ENCODE measurements around the gene PRICKLE4.
"Not testable (repeated sequence)": the region's sequence is repeated elsewhere in the genome, so short reads cannot be mapped to it uniquely, and the experiment has no call there.

The PRICKLE4 gene

GRCh38 chr6:41744236-41744787 is 36.3 kb upstream of the PRICKLE4 start:
- no peak for DNase-seq (ENCODE audit: low read depth in 2 of 2)

- DNase-seq (ENCODE audit: low read depth in 2 of 2), result no peak
Observed at GRCh38 chr6:41746107-41746506, 34.5 kb upstream of the PRICKLE4 start.

- DNase-seq (ENCODE audit: low read depth in 2 of 2), result no peak
Observed at GRCh38 chr6:41747256-41748101, 33.1 kb upstream of the PRICKLE4 start, which contains the start of gene PGC. TSS of gene PGC (minus strand) at chr6:41747397. CDS start at chr6:41747334, 63 bp downstream.

- DNase-seq (ENCODE audit: low read depth in 2 of 2), result no peak
Observed at GRCh38 chr6:41748102-41748477, 32.5 kb upstream of the PRICKLE4 start.

DNA sequence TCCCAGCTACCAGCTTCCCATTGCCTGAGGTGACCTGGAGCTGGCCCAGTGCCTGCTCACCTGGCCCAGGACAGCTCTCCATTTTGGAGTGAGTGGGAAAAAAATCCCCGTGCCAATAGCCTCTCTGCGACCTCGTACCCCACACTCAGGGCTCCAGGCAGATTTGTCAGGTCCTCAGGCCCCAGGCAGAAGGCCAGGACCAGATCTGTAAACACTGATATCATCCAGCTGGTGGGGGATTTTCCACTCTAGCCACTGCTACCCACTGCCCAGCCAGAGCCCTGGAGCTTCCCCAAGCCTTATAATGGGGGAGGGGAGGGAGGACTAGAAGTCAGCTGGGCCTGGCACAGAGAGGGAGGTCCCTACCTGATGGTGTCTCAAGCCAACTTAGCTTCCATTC is 32.0 kb upstream of the PRICKLE4 start:
- no peak for DNase-seq (ENCODE audit: low read depth in 2 of 2)

- no peak for DNase-seq (ENCODE audit: low read depth in 2 of 2)
Observed at GRCh38 chr6:41750374-41750773, 30.2 kb upstream of the PRICKLE4 start.

DNA sequence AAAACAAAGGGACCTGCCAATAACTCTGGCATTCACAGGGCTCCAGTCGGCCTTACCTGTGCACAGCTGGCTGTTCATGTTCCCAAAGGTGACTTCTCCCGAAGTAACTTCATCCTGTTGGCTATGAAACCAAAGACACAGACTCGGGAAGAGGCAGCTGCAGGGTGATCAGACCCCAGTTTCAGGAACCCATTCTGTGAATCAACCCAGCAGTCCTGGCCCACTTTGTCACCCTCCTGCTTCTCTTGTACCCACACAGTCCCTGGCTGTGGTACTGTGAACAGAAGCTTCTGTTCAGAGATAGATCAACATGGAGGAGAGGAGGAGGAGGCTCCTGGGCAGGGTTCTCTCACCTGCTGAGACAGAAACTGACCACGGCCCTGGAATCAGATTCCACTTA is 24.7 kb upstream of the PRICKLE4 start:
- DNase-seq (ENCODE audit: low read depth in 2 of 2), result no peak

DNA sequence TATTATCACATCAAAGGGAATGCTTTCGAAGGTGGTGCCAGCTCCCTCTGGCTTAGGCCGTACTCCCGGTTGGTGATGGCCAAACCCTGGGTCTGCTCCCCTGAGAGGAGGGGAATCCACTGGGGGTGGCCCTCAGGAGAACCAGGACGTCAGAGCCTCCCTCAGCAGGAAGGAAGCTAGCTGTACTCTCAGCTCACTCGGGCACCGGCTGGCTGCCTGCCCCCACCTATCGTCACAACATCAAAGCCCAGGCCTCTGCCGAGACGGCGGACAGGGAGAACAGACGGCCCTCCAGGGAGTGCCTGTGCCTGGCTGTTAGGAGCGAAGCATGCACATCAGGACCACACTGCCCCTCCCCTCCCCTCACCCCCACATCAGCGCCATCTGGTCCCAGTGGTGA is 24.2 kb upstream of the PRICKLE4 start:
- no peak for DNase-seq (ENCODE audit: low read depth in 2 of 2)

- no peak for DNase-seq (ENCODE audit: low read depth in 2 of 2)
Observed at GRCh38 chr6:41757271-41757670, 23.3 kb upstream of the PRICKLE4 start.

DNA sequence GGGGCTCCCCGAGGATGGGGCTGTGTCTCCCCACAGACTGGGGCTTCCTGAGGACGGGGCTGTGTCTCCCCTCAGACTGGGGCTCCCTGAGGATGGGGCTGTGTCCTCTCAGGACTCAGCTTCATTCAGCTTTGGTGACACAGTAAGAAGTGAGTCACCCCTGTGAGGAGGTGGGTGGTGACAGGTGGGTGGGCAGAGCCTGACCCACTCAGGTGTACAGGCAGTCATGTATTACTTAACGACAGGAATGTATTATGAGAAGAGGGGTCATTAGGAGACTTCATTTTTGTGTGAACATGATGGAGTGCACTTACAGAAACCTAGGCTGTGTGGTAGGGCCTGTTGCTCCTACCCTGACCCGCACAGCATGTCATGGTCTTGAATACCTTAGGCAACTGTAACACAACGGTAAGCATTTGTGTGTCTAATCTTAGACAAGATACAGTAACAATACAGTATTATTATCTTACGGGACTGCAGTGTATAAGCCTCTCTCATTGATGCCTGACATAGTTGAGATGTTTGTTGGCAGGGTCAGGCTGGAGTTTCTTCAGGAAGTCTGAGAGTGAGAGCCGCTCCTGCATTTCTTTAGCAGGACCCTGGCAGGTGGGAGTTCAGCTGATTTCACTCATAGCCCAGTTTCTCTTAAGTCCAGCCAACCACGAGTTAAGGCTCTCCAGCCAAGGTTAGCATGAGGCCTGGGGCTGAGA is 22.5 kb upstream of the PRICKLE4 start:
- DNase-seq (ENCODE audit: low read depth in 2 of 2), result no peak

- no peak for DNase-seq (ENCODE audit: low read depth in 2 of 2)
Observed at GRCh38 chr6:41758641-41759035, 21.9 kb upstream of the PRICKLE4 start.

DNA sequence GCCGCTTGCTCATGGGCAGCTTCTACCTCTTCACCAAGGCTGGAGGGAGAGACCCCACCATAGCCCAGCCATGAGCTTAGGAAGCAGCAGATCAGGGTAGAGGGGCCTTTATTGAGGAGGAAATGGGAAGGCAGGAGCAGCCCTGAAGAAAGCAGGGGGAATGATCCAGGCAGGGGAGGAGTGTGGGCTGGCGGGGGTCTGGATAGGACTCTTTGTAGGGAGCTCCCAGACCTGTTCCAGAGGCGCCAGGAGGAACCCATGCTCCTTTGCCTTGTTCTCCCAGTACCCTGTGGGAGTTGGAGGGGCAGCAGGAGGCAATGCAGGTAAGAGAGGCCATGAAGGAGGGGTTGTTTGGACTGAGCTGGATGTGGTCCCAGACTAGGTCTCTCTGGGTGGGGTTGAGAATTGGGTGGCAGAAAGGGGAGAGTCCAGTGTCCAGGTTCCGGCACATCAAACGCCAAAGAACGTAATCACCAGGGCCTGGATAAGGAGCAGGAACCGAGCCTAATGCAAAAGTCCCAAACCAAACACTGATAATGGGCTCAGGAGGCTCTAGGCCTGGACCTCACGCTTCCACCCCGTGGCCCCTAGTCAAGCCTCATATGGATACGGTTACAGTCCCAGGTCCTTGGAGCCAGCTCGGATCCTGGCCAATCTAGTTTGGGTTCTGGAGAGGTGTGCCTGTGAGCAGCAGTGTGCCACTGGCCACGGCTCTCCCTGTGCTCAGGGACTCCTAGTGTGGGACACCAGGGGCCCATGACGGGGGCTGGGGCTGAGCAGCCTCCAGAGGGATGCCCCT is 21.3 kb upstream of the PRICKLE4 start:
- no peak for DNase-seq (ENCODE audit: low read depth in 2 of 2)

DNA sequence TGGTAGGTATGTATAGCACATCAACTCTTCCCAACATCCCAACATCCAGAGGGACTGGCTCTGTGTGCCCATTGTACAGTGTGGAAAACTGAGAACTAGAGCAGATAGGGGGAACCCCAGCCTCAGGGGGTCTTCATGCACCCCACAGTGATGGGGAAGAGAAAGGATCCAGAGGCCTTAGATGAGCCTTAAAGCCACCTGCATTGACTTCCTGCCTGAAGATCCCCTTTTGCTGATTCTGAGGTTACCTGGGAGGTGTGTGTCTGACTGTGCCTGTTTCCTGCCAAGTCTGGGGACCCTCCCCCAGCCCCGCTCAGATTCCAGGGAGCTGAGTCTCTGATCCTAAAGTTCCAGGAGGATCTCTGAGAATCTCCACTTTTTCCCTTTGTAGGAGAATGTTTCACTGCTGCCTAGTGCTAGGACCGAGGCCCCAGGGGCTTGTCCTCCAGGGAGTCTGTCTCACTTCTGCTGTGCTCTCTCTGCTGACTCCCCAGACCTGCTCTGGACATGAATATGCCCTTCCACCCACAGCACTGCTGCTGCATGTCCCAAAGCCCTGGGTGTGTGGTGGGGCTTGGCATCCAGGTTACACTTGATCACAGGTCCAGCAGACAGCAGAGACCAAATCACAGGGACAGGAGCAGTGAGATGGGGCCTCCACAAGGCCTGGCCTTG is 20.5 kb upstream of the PRICKLE4 start:
- no peak for DNase-seq (ENCODE audit: low read depth in 2 of 2)

GRCh38 chr6:41763470-41763869 is 17.1 kb upstream of the PRICKLE4 start:
- no peak for DNase-seq (ENCODE audit: low read depth in 2 of 2)

- not testable (repeated sequence) for DNase-seq (ENCODE audit: low read depth in 2 of 2)
Observed at GRCh38 chr6:41766043-41766664, 14.4 kb upstream of the PRICKLE4 start.

DNA sequence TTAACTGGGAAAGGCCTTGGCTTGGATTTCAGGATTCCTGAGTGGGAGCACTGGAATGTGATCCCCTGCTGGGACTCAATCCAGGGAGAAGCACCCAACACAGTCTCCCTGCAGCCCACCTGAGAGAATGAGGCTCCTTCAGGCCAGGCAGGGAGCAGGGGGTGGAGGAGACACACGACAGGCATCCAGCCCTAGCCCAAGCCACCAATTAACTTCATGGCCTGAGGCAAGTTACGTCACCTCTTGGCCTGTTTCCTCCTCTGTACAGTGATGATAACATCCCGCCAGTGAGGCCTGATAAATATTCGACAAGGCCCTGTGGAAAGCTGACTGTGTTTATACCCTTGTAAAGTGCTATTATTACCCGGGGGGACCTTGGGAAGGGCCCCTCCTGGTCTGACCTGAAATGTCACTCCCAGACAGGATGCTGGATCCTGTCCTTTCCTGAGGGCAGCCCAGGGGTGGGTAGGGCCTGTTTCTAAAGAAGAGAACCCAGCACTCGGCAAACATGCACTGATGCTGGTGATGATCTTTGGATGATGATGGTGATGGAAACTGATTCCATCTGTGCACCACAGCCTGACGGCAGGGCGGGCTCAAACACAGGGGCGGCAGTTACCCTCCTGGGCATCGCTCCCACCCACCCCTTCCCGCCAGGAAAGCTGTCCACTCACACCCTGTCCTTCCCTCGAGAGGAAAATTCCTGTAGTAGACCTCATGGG is 13.3 kb upstream of the PRICKLE4 start:
- no peak for DNase-seq (ENCODE audit: low read depth in 2 of 2)

GRCh38 chr6:41768545-41769308 is 11.9 kb upstream of the PRICKLE4 start:
- DNase-seq (ENCODE audit: low read depth in 2 of 2), result no peak

DNA sequence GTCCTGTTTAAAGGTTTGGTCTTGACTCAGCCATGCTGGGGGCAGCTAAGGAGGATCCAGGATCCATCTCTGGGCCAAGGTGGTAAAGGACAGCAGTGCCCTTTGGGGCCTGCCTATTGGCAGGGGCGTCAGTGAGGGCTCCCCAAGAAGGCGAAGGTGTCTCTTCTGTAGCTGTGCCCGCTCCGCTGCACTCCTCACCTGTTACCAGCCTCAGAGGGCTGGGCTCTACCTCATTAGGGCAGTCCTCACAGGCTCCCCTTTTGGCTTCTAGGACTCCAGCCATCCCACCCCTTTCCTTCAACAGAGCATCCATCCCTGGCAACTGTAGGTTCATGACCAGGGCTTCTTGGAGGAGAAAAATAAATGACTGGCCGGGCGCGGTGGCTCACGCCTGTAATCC is 11.2 kb upstream of the PRICKLE4 start:
- no peak for DNase-seq (ENCODE audit: low read depth in 2 of 2)

DNA sequence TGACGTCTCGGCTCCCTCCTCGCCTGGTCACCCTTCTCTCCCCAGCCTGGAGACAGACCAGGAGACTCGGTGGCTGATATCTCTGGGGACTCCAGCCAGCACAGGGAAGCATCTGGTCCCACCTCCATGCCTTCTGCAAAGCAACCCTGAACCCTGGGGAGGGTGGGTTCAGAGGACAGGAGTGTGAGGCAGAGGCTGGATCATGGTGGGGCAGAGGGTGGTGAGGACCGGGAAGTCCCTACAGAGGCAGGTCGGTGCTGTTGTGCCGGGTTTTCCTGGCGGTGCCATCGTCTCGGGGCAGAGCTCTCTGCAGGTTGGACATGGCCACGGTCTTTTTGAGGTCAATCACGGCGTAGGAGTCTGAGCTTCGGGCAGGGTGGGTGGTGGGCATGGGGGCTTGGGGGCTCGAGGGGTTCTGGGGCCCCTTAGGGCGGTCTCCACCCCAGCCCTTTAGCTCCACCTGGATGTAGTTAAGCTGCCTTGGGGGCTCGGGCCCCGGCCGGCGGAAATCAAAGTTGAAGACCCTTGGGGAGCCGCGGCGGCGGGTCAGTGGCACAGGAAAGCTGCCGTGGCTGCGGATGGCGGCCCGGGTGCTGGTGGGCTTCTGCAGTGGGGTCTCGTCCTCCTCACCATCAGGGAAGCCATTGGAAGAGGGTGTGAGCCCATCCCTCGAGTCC is 10.1 kb upstream of the PRICKLE4 start:
- no peak for DNase-seq (ENCODE audit: low read depth in 2 of 2)

Measured in stimulated activated CD4-positive, alpha-beta T cell treated with anti-CD3 and anti-CD28 coated beads, Interleukin-1b, Interleukin-23, amount 100 ng/mL, for 4 hours (primary cell).